GM12872 (cell line): ENCODE data around the gene TACC2.

Experiments used
- CTCF ChIP-seq: IDR thresholded peaks from 3 replicates; pipeline ENCODE4 v1.5.1; 2011; ENCODE audit warnings: low read depth, mild to moderate bottlenecking, low read length, moderate library complexity; ENCODE audit not compliant: insufficient read depth

Gene TACC2

DNA sequence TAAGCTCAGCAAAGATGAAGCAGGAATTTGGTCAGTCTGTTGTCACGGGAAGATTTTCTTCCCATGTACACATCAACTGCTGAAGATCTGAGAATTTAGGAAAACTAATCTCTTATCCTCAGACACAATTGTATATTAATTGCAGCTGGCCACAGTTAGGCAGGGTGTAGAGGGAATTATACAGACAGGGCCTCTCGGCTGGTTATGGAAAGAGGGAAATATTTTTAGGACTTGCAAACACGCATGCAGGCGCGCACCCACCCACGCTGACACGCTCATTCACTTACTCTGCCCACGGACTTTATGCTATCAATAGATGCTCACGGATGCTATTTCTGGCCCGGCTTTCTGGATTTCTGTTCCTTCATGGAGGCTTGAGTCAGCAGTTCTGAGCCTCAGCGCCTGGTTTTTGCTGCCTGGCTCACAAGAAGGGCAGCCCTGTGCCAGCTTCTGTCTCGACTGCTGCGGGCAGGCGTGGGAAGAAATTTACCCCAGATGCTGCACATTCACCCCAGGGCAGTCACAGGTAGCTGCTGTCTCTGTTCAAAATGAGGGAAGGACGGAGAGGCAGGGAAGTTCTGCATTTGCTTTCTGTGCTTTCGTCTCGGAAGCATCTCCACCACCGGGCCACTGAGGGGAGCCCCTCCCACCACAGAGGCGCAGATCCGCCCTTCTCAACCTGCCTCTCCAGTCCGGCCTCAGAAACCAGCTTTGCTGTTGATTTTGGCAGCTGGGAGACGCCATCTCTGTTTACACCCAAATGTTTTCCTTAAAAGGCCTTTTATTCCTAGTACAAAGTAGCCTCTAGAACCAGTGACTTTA, 165.8 kb downstream of the TACC2 start:
- no peak for TF ChIP-seq CTCF

DNA sequence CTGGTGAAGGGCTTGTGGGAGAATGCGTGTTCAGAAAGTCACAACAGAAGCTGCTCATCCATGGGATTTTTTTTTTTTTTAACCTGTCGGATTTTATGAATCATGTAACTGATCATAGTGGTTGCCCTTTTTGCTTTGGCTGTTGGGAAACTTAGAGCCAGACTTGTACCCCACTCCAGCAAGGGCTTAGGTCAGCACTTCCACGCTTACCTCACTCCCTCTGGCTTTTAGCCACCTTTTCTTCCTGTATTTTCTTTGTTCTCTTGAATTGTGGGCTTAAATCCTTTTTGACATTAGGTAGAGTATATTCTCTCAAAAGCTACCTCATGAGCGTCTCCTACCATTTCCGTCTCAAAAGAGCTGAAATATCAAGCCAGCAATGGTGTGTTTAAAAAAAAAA, 168.5 kb downstream of the TACC2 start:
- no peak for TF ChIP-seq CTCF

- no peak for TF ChIP-seq CTCF
These were observed 169.4 kb downstream of the TACC2 start for GRCh38 chr10:122158362-122158761.

- TF ChIP-seq CTCF, result no peak
These were observed 170.4 kb downstream of the TACC2 start for GRCh38 chr10:122159141-122159970.

DNA sequence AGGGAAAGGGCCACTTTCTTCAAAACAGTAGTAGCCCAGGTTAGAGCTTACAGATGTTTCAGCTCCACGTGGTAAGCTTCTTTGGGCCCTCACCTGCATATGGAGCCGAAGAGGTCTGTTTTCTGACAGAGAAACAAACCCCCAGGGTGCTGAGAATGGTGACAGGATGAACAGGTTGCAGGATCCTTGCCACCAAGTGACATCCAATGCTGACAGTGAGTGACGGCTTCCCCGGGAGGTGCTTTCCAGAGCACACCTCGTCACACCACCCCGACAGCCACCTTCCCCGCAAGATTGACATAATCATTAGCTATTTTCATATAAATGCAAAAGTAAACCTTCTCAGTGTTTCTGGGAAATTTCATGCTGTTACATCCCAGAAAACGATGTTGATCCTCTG, 172.8 kb downstream of the TACC2 start:
- TF ChIP-seq CTCF, result no peak

GRCh38 chr10:122162671-122163173, 173.8 kb downstream of the TACC2 start:
- TF ChIP-seq CTCF, result no peak

DNA sequence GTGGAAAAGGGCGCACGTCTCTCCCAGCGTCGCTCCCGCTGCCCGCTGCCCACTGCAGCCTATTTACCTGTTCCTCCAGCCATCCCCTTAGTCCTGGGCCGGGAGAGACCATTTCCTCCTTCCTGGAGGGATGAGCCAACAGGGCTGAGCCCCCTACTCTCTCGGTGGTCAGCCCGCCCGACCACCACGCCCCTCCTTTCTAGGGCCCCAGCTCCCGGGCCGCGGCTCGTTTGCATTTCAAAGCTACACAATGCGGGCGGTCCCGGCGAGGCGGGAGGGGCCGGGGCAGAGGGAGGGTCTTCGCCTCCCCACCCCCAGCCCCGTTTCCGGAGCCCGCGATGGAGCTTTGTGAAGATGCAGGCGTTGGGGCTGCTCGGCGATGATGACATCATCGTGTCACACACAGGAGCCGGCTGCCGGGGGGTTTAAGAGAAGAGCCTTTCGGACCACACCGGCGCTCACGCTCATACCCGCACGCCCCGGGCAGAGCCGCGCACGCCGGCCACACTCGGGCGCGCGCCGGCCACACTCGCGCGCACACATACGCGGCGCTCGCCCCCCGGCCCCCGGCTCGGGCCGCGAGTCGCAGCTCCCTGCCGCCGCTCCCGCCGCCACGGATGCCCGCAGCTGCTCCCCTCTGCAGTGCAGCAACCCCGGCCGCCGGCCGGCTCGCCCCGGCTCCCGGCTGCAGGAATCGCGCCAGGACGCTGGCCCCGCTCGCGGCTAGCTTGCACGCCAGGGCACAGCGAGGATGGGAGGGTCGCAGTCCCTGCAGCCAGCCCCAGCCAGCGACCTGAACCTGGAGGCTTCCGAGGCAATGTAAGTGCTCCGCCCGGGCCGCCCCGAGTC, 174.4 kb downstream of the TACC2 start:
- TF ChIP-seq CTCF, result no peak
